Left forelimb (tissue), 1 donor: Measurements from ENCODE around the gene CCDC88B.
A peak's percentile ranks its signal among the peaks of the same experiment; 100 is the strongest.
"Not testable (repeated sequence)": the region's sequence is repeated elsewhere in the genome, so short reads cannot be mapped to it uniquely, and the experiment has no call there.

ENCODE experiments used
- DNase-seq: peaks from one replicate; pipeline ENCODE4 v3.0.0-alpha.2; 2018; ENCODE audit warnings: low spot score

Gene CCDC88B

GRCh38 chr11:64323373-64323772, 16.6 kb upstream of the CCDC88B start:
- no peak for DNase-seq

- not testable (repeated sequence) for DNase-seq
Observed at GRCh38 chr11:64323984-64324383, 16.0 kb upstream of the CCDC88B start.

DNA sequence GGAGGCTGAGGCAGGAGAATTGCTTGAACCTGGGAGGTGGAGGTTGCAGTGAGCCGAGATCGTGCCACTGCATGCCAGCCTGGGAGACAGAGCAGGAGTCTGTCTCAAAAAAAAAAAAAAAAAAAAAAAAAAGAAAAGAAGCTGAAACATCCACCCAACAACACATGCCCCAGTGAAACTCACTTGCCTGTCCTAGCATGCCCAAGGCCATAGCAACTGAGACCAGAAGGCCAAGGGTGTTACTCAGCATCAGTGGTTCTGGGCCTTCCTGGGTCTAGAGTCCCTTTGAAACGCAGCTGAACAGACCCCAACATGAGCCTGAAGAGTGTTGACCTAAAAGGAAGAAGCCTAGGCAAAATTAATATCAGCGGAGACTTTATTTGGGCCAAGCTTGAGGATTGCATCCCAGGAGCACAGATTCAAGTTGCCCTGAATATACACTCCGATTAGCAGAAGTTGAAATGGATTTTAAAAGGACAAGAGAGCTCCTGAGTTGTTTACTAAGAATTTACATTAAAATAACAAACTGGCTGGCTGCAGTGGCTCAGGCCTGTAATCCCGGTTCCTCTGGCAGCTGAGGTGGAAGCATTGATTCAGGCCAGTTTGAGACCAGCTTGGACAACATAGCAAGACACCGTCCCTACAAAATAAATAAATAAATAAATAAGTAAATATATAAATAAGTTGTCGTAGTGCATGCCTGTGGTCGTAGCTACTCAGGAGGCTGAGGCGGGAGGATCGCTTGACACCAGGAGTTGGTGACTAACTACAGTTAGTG, 15.1 kb upstream of the CCDC88B start:
- DNase-seq = no peak

- no peak for DNase-seq
Observed at GRCh38 chr11:64327375-64327774, 12.6 kb upstream of the CCDC88B start.

DNA sequence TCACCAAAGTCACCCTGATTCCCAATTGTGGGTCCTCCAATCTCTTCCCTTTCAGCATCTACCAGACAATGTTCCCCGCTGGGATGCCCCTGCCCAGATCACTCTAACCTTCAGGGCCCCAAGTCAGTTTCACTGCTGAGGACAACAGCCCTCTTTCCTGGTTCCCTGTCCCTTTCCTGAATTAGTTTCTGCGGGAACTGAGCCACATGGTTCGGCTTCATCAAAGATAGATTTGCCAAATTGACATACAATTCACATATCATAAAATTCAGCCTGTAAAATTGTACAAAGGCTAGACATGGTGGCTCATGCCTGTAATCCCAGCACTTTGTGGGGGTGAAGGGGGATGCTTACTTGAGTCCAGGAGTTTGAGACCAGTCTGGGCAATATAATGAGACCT, 12.0 kb upstream of the CCDC88B start:
- no peak for DNase-seq

- DNase-seq = no peak
Observed at GRCh38 chr11:64330888-64331287, 9.1 kb upstream of the CCDC88B start.

- DNase-seq = no peak
Observed at GRCh38 chr11:64331569-64332371, 8.2 kb upstream of the CCDC88B start.

- no peak for DNase-seq
Observed at GRCh38 chr11:64333556-64333955, 6.4 kb upstream of the CCDC88B start.

GRCh38 chr11:64334764-64335735, 5.0 kb upstream of the CCDC88B start:
- DNase-seq = no peak

GRCh38 chr11:64337538-64338249, 2.3 kb upstream of the CCDC88B start:
- no peak for DNase-seq

GRCh38 chr11:64338716-64339115, 1.3 kb upstream of the CCDC88B start:
- DNase-seq = no peak

DNA sequence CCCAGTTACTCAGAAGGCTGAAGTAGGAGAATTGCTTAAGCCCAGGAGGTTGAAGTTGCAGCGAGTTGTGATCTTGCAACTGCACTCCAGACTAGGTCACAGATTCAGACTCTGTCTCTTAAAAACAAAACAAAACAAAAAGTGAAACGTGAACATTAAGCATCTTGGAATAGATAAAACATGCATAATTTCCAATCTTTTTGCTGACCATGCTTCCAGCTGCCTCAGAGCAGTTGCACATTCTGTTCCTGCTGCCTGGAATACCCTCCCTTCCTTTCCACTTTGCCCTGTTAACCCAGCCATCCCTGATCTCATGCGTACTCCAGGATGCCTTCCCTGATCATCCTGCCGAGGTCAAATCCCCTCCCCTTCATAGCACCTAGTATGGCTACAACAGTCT, 718 bp upstream of the CCDC88B start:
- no peak for DNase-seq

DNA sequence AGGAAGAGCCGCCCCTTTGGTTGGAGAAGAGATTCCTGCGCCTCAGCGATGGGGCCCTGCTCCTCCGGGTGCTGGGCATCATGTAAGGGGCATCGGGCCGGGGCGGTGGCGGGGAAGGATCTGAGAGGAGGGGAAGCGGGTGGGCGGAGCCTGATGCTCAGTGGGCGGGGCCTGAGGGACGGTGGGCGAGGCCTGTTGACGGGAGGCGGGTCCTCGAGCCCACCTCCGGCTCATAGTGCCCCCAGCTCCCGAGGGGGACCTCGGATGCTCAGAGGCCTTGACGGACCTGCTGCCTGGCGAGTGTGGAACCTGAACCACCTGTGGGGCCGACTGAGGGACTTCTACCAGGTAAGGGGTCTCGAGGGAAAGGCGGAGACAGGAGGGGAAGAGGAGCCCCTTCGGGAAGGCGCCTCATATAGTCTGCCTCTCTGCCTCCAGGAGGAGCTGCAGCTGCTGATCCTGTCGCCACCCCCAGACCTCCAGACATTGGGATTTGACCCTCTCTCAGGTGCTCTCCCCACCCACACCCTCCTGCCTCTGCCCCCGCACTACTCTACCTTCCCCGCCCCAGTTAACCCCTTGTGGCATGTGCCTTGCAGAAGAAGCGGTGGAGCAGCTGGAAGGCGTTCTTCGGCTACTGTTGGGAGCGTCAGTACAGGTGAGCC, 799 bp downstream of the CCDC88B start:
- DNase-seq = no peak

DNA sequence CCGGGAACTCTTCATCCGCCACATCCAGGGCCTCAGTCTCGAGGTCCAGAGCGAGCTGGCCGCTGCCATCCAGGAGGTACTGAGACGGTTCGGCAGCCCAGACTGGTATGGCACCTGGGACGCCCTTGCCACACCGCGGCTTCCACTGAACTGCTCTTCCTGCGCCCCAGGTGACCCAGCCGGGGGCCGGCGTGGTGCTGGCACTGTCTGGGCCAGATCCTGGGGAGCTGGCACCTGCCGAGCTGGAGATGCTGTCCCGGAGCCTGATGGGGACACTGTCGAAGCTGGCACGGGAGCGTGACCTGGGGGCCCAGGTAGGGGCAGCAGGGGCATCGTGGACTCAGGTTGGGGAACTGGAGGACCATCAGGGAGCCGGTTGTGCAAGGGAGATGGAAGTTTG, 1.4 kb downstream of the CCDC88B start:
- no peak for DNase-seq

DNA sequence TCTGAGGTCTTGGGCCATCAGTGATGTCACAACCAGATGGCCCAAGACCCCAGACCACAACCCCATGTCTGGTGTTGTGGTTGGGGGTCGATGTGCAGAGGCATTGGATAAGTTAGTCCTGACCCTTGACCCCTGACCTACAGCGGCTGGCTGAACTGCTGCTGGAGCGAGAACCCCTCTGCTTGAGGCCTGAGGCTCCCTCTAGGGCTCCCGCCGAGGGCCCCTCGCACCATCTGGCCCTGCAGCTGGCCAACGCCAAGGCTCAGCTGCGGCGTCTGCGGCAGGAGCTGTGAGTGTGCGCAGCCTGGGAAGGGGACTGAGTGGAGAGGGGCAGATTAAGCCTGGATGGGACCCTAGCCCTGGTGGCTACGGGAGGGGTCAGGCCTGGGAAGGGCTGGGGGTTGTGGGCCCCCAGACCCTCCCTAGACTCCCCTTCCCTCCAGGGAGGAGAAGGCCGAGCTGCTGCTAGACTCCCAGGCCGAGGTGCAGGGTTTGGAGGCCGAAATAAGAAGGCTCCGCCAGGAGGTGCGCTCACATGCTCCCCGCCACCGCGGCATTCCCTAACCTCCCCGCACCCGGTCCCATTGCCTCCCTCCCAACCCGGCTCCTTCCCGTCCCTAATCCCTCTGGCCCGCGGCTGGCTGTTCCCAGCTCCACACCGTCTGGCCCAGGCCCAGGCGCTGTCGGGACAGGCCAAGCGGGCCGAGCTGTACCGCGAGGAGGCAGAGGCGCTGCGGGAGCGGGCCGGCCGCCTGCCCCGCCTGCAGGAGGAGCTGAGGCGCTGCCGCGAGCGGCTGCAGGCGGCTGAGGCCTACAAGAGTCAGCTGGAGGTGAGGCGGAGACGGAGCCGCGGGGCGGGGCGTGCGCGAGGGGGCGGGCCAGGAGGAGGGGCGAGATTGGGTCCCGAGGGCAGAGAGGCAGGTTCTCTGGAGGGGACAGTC, 2.1 kb downstream of the CCDC88B start:
- DNase-seq = peak; percentile 90

DNA sequence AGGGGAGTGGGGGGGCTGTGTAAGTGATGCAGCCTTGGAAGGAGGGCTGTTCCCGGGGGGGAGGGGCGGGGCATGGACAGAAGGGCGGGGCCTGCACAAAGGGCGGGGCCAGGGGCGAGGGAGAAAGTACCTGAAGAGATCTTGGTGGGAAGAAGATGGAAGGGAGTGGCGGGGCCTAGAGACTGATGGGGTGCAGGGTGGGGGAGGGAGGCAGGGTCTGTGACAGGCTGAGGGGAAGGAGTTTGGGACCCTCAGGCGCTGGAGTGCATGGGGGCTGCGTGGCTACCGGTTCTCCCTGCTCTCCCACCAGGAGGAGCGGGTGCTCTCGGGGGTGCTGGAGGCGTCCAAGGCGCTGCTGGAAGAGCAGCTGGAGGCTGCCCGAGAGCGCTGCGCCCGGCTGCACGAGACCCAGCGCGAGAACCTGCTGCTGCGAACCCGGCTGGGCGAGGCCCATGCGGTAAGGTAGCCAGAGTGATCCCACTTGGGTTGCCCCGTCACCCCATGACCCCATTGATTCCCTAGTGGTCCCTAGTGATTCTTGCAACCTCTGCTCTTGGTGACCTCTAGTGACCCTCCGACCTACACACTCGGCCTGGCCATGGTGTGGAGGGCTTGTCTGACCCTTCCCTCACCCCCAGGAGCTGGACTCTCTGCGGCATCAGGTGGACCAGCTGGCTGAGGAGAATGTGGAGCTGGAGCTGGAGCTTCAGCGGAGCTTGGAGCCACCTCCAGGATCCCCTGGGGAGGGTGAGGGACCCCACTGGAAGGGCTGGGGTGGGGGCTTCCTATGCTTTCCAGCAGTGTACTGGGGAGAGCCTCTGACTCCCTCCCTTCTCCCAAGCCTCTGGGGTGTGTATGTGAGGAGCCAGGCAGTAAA, 3.1 kb downstream of the CCDC88B start:
- no peak for DNase-seq

DNA sequence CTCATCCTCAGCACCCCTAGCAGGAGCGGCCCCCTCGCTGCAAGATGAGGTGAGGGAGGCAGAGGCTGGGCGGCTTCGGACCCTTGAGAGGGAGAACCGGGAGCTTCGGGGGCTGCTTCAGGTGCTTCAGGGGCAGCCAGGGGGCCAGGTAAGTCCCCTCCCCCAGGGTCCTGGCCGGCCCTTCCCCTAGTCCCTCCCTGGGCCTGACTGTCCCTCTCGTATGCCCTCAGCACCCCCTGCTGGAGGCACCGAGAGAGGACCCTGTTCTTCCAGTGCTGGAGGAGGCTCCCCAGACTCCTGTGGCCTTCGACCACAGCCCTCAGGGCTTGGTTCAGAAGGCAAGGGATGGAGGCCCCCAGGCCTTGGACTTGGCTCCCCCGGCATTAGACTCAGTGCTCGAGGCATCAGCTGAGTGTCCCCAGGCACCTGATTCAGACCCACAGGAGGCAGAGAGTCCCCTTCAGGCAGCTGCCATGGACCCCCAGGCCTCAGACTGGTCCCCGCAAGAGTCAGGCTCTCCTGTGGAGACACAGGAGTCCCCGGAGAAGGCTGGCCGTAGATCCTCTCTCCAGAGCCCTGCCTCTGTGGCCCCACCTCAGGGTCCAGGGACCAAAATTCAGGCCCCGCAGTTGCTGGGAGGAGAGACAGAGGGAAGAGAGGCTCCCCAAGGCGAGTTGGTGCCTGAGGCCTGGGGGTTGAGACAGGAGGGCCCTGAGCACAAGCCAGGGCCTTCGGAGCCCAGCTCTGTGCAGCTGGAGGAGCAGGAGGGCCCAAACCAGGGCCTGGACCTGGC, 4.0 kb downstream of the CCDC88B start:
- DNase-seq = no peak

GRCh38 chr11:64344787-64345186, 4.8 kb downstream of the CCDC88B start:
- no peak for DNase-seq
